ENCODE data around the gene WDR93.

- TF ChIP-seq CTCF (IDR thresholded peaks at IDR 0.05; ENCODE audit: poor library complexity) = peak; percentile 93
- no peak for TF ChIP-seq EZH2 (IDR thresholded peaks at IDR 0.05; ENCODE audit: borderline replicate concordance)
Observed at GRCh38 chr15:89760303-89761008, 69.8 kb downstream of the WDR93 start.
